HepG2 (cell line): ENCODE results near the gene FAM25C.
"Not testable (repeated sequence)": the region's sequence is repeated elsewhere in the genome, so short reads cannot be mapped to it uniquely, and the experiment has no call there.

Experiments used
- BHLHE40 ChIP-seq: IDR thresholded peaks from 2 replicates; pipeline ENCODE4 v1.6.1; 2011; ENCODE audit warnings: low read length, improper control_type of control experiment
- HDAC2 ChIP-seq: sonication (generic); formaldehyde crosslinking; IDR thresholded peaks from 2 replicates; pipeline ENCODE4 v1.4.0; 2020; ENCODE audit warnings: missing genetic modification reagents
- ZFP41 ChIP-seq: sonication (generic); formaldehyde crosslinking; IDR thresholded peaks from 2 replicates; pipeline ENCODE4 v1.4.0; 2020; ENCODE audit warnings: mild to moderate bottlenecking, missing genetic modification reagents, borderline replicate concordance
- TF ChIP-seq, protein P1 (sequence below): sonication (generic); formaldehyde crosslinking; IDR thresholded peaks from 2 replicates; pipeline ENCODE4 v1.8.0; 2022; ENCODE audit warnings: mild to moderate bottlenecking, missing genetic modification reagents

DNA sequence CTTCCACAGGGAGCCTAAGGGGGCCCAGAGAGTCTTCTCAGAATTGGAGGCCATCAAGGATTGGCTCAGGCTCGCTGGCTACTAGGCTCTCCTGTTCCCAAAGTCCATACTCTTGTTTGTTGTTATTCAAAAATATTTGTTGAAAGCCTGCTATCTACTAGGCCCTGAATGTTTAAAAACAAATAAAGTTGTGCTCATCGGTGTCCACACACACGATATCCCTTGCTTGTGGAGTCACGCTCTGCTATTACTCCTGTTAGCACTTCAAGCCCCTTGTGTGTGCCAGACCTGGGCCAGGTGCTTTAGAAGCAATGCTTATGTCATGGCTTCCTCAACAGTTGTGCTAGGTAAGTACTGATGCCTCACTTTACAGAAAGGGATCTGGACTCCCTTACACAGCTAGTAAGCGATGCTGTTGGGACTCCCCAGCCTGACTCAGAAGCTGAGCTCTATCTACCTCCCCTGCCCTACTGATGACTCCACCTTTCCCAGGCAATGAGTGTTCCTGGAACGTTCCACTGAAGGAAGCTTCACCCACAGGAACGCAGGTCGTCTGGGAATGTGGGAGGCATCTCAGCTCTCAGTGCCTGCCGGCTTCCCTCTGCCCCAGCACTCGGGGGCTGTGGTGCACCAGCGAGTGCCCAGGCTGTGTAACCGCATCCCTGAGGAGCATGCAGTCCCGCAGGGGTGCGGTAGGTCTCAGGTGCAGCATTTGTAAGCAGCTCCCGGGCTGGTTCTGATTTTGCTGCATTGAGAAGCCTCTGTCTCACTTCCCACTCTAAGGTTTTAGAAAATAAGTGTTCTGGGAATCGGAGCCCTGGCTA, 10.7 kb downstream of the FAM25C start:
- TF ChIP-seq, protein P1, sequence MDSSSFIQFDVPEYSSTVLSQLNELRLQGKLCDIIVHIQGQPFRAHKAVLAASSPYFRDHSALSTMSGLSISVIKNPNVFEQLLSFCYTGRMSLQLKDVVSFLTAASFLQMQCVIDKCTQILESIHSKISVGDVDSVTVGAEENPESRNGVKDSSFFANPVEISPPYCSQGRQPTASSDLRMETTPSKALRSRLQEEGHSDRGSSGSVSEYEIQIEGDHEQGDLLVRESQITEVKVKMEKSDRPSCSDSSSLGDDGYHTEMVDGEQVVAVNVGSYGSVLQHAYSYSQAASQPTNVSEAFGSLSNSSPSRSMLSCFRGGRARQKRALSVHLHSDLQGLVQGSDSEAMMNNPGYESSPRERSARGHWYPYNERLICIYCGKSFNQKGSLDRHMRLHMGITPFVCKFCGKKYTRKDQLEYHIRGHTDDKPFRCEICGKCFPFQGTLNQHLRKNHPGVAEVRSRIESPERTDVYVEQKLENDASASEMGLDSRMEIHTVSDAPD (CRISPR knock-in tag) = not testable (repeated sequence)
- not testable (repeated sequence) for TF ChIP-seq ZFP41 (CRISPR knock-in tag); HDAC2 (CRISPR knock-in tag); BHLHE40
